Spinal cord (tissue), 10 donors: ENCODE results near the gene BMP7. TPM values are rescaled to one million over a fixed set of nuclear protein-coding genes. Genes with fewer than 3 reads are reported as not detected.

ENCODE experiments used
- DNase-seq, 6 donors: peaks; one replicate each; pipeline versions ENCODE4 v3.0.0 to v3.0.0-alpha.2; 2013 to 2015; ENCODE audit warnings: low spot score in 6 of 6, low read depth in 4 of 6
- H3K27ac ChIP-seq: one replicate; pipeline ENCODE4 v1.5.1; 2013; ENCODE audit warnings: low read depth, low read length, control low read depth
- H3K27me3 ChIP-seq: one replicate; pipeline ENCODE4 v1.6.1; 2013; ENCODE audit warnings: low read length; ENCODE audit not compliant: control insufficient read depth, insufficient read depth
- H3K36me3 ChIP-seq: one replicate; pipeline ENCODE4 v1.6.1; 2013; ENCODE audit warnings: low read length; ENCODE audit not compliant: control insufficient read depth, insufficient read depth
- H3K4me1 ChIP-seq: one replicate; pipeline ENCODE4 v1.6.1; 2013; ENCODE audit warnings: low read length; ENCODE audit not compliant: control insufficient read depth, insufficient read depth
- H3K4me3 ChIP-seq: one replicate; pipeline ENCODE4 v1.5.1; 2013; ENCODE audit warnings: low read depth, low read length, control low read depth
- H3K9me3 ChIP-seq: one replicate; pipeline ENCODE4 v1.6.1; 2013; ENCODE audit warnings: low read length; ENCODE audit not compliant: control insufficient read depth, insufficient read depth
- WGBS: methylation state at CpG from one replicate; pipeline ENCODE4 v1.1.5; 2013; ENCODE audit warnings: missing lambda C conversion rate; ENCODE audit not compliant: insufficient coverage; 5-methylcytosine and 5-hydroxymethylcytosine counted together
- polyA plus RNA-seq, 2 donors: library from polyadenylated mRNA; unstranded; fragments of 120-200 nt; gene quantifications; one replicate each; pipeline ENCODE4 v1.2.1, GENCODE V29; 2013; ENCODE audit not compliant: insufficient read length in 2 of 2
- total RNA-seq, 2 donors: library from RNA; depleted of rRNA in 1 of 2; stranded (reverse); fragments of 120-200 nt in 1 of 2; fragments of >200 nt in 1 of 2; gene quantifications; one replicate each; pipeline versions ENCODE4 v1.2.3 to v1.2.4, GENCODE V29; 2013 to 2014
- donor health status: healthy.

BMP7 gene
- total and polyA plus RNA-seq, 4 donors, result 25.4 to 67.9 (median 54.7) TPM

GRCh38 chr20:57216669-57217068 is 49.8 kb downstream of the BMP7 start:
- Histone ChIP-seq H3K9me3 (no peaks in the 10 kb centered on the region), H3K4me3 (no peak overlapping the region)
- WGBS, result 77% methylated on average over 7 of the region's 9 CpGs

DNA sequence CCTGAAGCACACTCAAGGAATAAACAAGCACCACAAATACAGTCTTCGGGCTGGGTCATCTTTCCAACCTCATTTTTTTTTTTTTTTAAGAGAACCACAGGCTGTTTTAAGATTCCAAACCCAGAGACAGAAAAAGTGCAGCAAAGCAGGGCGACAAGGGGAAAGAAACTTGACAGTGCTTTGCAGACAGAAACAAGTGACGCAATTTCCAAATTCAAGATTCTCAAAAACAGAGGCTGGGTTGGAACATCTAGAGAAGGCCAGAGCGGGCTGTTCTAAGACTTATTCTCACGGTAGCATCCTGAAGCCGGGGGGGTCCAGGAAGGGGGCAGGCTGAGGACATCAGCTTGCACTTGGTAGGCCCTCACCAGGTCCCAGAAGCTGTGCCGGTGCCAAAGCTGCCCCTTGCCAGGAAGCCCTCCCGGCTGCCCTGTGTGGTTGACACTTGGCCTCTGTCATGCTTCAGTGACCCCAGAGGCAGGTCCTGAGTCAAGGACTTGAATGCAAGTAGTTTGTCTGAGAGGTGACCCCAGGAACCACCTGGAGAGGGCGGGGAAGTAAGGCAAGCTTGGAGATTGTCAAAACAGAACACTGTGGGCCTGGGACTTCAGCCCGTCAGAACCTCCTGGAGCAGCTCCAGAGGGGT is 50.5 kb downstream of the BMP7 start:
- no peak for DNase-seq
- Histone ChIP-seq H3K9me3 (no peaks in the 10 kb centered on the region), H3K27ac (no peak overlapping the region), H3K27me3 (no peaks in the 10 kb centered on the region), H3K4me1 (peaks cover 28% of the 10 kb centered on the region), H3K4me3 (no peak overlapping the region), H3K36me3 (peaks cover 50% of the 10 kb centered on the region)
- 90% methylated on average over 9 of the region's 10 CpGs for WGBS

More at GRCh38 chr20:57216669-57217068, 49.8 kb downstream of the BMP7 start:
- H3K36me3 ChIP-seq, result peaks cover 50% of the 10 kb centered on the region
- H3K4me1 ChIP-seq, result peaks cover 21% of the 10 kb centered on the region
- DNase-seq, result no peak
- H3K27me3 ChIP-seq, result no peaks in the 10 kb centered on the region
- H3K27ac ChIP-seq, result no peak overlapping the region

DNA sequence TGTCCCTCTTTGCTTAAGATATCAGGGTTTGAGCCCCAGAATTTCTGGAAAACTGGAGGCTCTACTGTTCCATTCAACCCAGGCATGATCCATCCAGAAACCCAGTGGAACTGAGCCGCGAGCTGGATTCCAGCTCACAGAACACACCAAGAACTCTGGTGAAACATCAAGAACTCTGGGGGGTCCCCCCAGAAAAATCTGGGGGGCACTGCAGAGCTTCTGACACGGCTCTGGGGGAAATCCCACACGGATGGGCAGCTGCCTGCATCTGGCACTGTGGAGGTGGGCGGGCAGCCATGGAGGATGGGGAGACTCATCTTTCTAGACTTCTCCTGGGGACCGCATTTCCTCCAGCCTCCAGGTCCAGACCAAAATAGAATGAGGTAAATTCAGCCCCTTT is 51.0 kb downstream of the BMP7 start:
- Histone ChIP-seq H3K4me3 (no peak overlapping the region), H3K27me3 (no peaks in the 10 kb centered on the region), H3K27ac (no peak overlapping the region), H3K9me3 (no peaks in the 10 kb centered on the region), H3K36me3 (peaks cover 54% of the 10 kb centered on the region), H3K4me1 (peaks cover 33% of the 10 kb centered on the region)
- 100% methylated on average over 3 of the region's 6 CpGs for WGBS
- no peak for DNase-seq

DNA sequence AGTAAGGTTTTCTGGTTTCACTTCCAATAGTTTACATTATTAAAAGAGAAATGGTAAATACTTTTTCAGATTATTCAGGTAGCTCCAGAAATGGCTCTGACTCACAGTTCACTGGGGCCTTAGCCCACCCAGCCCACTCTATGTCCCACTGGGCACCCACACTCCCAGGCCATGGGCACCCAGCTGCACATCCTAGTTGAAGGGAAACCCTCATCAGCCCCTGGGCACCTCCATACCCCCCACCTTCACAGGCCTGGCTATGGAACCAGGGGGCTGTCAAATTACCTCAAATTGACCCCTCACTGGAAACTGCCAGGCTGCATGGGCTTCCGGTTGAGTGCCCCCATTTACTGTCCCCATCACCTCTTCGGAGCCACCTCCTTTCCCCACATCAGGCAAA is 51.5 kb downstream of the BMP7 start:
- no peak for DNase-seq
- no peak overlapping the region for H3K27ac ChIP-seq
- H3K27me3 ChIP-seq, result no peaks in the 10 kb centered on the region
- H3K4me1 ChIP-seq, result peaks cover 36% of the 10 kb centered on the region
- 92% methylated on average over 2 of the region's 2 CpGs for WGBS
- peaks cover 56% of the 10 kb centered on the region for H3K36me3 ChIP-seq
- no peak overlapping the region for H3K4me3 ChIP-seq
- H3K9me3 ChIP-seq, result no peaks in the 10 kb centered on the region

DNA sequence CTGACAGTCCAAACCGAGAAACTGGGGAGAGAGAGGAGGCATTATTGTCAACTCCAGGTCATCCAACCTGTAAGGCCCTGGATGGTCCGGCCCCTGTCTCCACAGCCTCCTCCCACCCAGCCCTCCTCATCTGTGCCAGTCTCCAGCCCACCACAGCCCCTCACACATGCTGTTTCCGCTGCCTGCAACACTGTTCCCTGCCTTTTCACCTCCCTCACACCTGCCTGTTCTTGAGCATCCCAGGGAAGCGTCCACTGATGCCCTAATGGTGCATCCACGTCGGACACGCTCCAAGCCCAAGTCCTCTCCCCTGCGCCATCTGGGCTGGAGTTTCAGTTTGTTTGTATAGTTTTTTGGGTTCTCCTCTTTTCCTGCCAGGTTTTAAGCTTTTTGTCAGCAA is 52.0 kb downstream of the BMP7 start:
- Histone ChIP-seq H3K4me1 (peaks cover 36% of the 10 kb centered on the region), H3K4me3 (no peak overlapping the region), H3K36me3 (peaks cover 52% of the 10 kb centered on the region), H3K27me3 (no peaks in the 10 kb centered on the region), H3K9me3 (no peaks in the 10 kb centered on the region), H3K27ac (no peak overlapping the region)
- DNase-seq, result no peak
- WGBS, result 80% methylated on average over 1 of the region's 8 CpGs

DNA sequence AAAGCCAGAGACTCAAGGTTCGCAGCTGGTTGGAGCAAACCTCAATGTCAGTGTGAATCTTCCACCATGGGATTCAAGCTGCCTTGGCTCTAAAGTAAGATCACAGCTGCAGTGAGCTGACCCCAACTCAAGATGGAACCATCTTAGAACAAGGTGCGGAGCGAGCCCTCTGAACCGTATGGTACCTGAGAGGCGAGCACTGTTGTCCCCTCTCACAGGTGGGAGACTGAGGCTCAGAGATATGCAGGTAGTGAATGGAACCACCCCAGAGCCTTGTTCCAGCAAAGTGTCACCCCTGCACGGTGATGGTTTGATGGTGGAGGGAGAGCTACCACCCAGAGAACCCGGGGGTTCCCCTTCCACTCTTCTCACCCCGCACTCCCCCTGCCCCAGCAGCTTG is 52.5 kb downstream of the BMP7 start:
- Histone ChIP-seq H3K4me3 (no peak overlapping the region), H3K4me1 (peaks cover 36% of the 10 kb centered on the region), H3K27ac (no peak overlapping the region), H3K27me3 (no peaks in the 10 kb centered on the region), H3K9me3 (no peaks in the 10 kb centered on the region), H3K36me3 (peaks cover 48% of the 10 kb centered on the region)
- 99% methylated on average over 5 of the region's 8 CpGs for WGBS
- DNase-seq, result no peak

- Histone ChIP-seq H3K36me3 (peaks cover 41% of the 10 kb centered on the region), H3K27me3 (no peaks in the 10 kb centered on the region), H3K4me1 (peaks cover 36% of the 10 kb centered on the region), H3K4me3 (no peak overlapping the region), H3K9me3 (no peaks in the 10 kb centered on the region), H3K27ac (peak overlapping the region; percentile 75)
- DNase-seq, result no peak
- WGBS, result 85% methylated on average over 5 of the region's 6 CpGs
Measured at GRCh38 chr20:57213291-57213690, 53.1 kb downstream of the BMP7 start.

GRCh38 chr20:57212534-57213276 is 53.7 kb downstream of the BMP7 start:
- 20% methylated on average over 17 of the region's 23 CpGs for WGBS
- H3K4me1 ChIP-seq, result peaks cover 36% of the 10 kb centered on the region
- no peaks in the 10 kb centered on the region for H3K27me3 ChIP-seq
- no peaks in the 10 kb centered on the region for H3K9me3 ChIP-seq
- H3K27ac ChIP-seq, result peak overlapping the region; percentile 75
- peak in 2 of 6 donors; percentile 37 to 77 for DNase-seq
- H3K4me3 ChIP-seq, result no peak overlapping the region
- H3K36me3 ChIP-seq, result peaks cover 36% of the 10 kb centered on the region

DNA sequence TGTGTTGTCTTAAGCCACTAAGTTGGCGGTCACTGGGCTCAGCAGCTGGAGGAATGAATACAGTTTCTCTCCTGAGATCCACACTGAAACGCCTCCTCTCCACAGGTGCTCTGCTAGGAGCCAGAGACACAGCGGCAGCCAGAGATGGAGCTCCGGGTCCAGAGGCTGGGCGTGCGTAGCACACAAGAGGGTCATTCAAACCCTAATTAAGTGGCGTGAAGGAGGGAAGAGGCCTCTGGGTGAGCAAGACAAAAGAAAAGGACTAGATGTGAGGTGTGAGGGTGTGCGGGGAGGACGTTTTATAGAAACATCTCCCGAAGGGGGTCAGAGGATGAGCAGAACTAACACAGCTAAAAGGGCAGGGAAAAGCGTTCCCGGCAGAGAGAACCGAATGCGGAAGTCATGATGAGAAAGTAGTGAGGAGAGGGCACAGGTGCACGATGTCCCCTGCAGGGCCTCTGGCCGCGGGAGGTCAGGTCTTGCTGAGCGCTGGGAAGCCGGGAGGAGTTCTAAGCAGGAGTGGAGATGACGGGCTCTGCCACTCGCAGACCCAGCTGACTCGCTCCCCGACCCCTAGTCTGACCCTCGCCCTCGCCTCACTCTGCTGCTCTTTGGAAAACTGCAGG is 54.4 kb downstream of the BMP7 start:
- Histone ChIP-seq H3K9me3 (no peaks in the 10 kb centered on the region), H3K36me3 (peaks cover 36% of the 10 kb centered on the region), H3K4me3 (no peak overlapping the region), H3K27me3 (no peaks in the 10 kb centered on the region), H3K27ac (peak overlapping the region; percentile 75), H3K4me1 (peaks cover 36% of the 10 kb centered on the region)
- WGBS, result 34% methylated on average over 22 of the region's 25 CpGs
- DNase-seq, result peak in 2 of 6 donors; percentile 59 to 73
